Chondrocyte (in vitro differentiated cells): ENCODE results near the gene SLC22A4. TPM values are rescaled to one million over a fixed set of nuclear protein-coding genes. Genes with fewer than 3 reads are reported as not detected.

Source experiments
- DNase-seq: peaks from one replicate; pipeline ENCODE4 v3.0.0; 2021; ENCODE audit warnings: mixed read lengths, low spot score
- H3K27ac Mint-ChIP-seq: one replicate; pipeline ENCODE4 v1.8.0; 2021; ENCODE audit warnings: mild to moderate bottlenecking, moderate library complexity, mixed read lengths; ENCODE audit not compliant: unreplicated experiment
- H3K27me3 Mint-ChIP-seq: 2 replicates; pipeline ENCODE4 v1.8.0; 2021; ENCODE audit warnings: low read depth, mixed read lengths
- H3K36me3 Mint-ChIP-seq: 2 replicates; pipeline ENCODE4 v1.8.0; 2021; ENCODE audit warnings: low read depth, mixed read lengths
- H3K4me1 Mint-ChIP-seq: 2 replicates; pipeline ENCODE4 v1.8.0; 2021; ENCODE audit warnings: low read depth, mild to moderate bottlenecking, mixed read lengths
- H3K4me3 Mint-ChIP-seq: one replicate; pipeline ENCODE4 v1.8.0; 2021; ENCODE audit warnings: mild to moderate bottlenecking, moderate library complexity, mixed read lengths; ENCODE audit not compliant: unreplicated experiment
- H3K9me3 Mint-ChIP-seq: 2 replicates; pipeline ENCODE4 v1.8.0; 2021; ENCODE audit warnings: low read depth, mixed read lengths
- CTCF ChIP-seq: fragments of 200-600 bp; sonication (generic); IDR thresholded peaks from 2 replicates; pipeline ENCODE4 v1.5.0; 2021; ENCODE audit warnings: antibody characterized with exemption, mild to moderate bottlenecking, moderate library complexity
- total RNA-seq: library from RNA; stranded (reverse); gene quantifications from 3 replicates; pipeline ENCODE4 v1.2.1, GENCODE V29; 2021

Gene SLC22A4
- total RNA-seq, 1 donor from 2014 or later, result 4.2 TPM

GRCh38 chr5:132387640-132388117, 93.5 kb downstream of the SLC22A4 start:
- no peak for TF ChIP-seq CTCF
- peak overlapping the region; percentile 100 for H3K27ac Mint-ChIP-seq
- H3K9me3 Mint-ChIP-seq, result no peaks in the 10 kb centered on the region
- peaks cover 5% of the 10 kb centered on the region for H3K36me3 Mint-ChIP-seq
- DNase-seq, result peak; percentile 93
- H3K4me1 Mint-ChIP-seq, result peaks cover 60% of the 10 kb centered on the region
- no peaks in the 10 kb centered on the region for H3K27me3 Mint-ChIP-seq
- H3K4me3 Mint-ChIP-seq, result peak overlapping the region; percentile 44

- H3K9me3 Mint-ChIP-seq, result no peaks in the 10 kb centered on the region
- no peak for DNase-seq
- H3K27me3 Mint-ChIP-seq, result no peaks in the 10 kb centered on the region
- peaks cover 60% of the 10 kb centered on the region for H3K4me1 Mint-ChIP-seq
- H3K36me3 Mint-ChIP-seq, result peaks cover 6% of the 10 kb centered on the region
- no peak overlapping the region for H3K4me3 Mint-ChIP-seq
- H3K27ac Mint-ChIP-seq, result peak overlapping the region; percentile 100
- TF ChIP-seq CTCF, result no peak
Observed at GRCh38 chr5:132388244-132389050, 94.3 kb downstream of the SLC22A4 start.

GRCh38 chr5:132389051-132389331, 94.8 kb downstream of the SLC22A4 start:
- Mint-ChIP-seq H3K4me3 (peak overlapping the region; percentile 17), H3K27me3 (no peaks in the 10 kb centered on the region), H3K9me3 (no peaks in the 10 kb centered on the region), H3K4me1 (peaks cover 60% of the 10 kb centered on the region), H3K27ac (peak overlapping the region; percentile 100), H3K36me3 (peaks cover 11% of the 10 kb centered on the region)
- DNase-seq, result no peak
- no peak for TF ChIP-seq CTCF

GRCh38 chr5:132389585-132390286, 95.5 kb downstream of the SLC22A4 start:
- peak overlapping the region; percentile 17 for H3K4me3 Mint-ChIP-seq
- H3K36me3 Mint-ChIP-seq, result peaks cover 16% of the 10 kb centered on the region
- H3K9me3 Mint-ChIP-seq, result no peaks in the 10 kb centered on the region
- peaks cover 60% of the 10 kb centered on the region for H3K4me1 Mint-ChIP-seq
- H3K27me3 Mint-ChIP-seq, result no peaks in the 10 kb centered on the region
- no peak for TF ChIP-seq CTCF
- H3K27ac Mint-ChIP-seq, result peak overlapping the region; percentile 100
- peak; percentile 94 for DNase-seq

- no peak overlapping the region for H3K4me3 Mint-ChIP-seq
- H3K36me3 Mint-ChIP-seq, result peaks cover 20% of the 10 kb centered on the region
- TF ChIP-seq CTCF, result no peak
- no peak for DNase-seq
- H3K27me3 Mint-ChIP-seq, result no peaks in the 10 kb centered on the region
- peaks cover 52% of the 10 kb centered on the region for H3K4me1 Mint-ChIP-seq
- peak overlapping the region; percentile 18 for H3K27ac Mint-ChIP-seq
- H3K9me3 Mint-ChIP-seq, result no peaks in the 10 kb centered on the region
Observed at GRCh38 chr5:132391247-132391646, 97.1 kb downstream of the SLC22A4 start.
